Kidney (tissue), 14 donors: Measurements from ENCODE around the gene ITPR2. TPM values are rescaled to one million over a fixed set of nuclear protein-coding genes. Genes with fewer than 3 reads are reported as not detected.
A peak's percentile ranks its signal among the peaks of the same experiment; 100 is the strongest.

Experiments
- DNase-seq, 5 donors: peaks; one replicate each; pipeline ENCODE4 v3.0.0-alpha.2; 2013 to 2020
- FAIRE-seq: peaks from 2 replicates; lab custom pipeline; 2012; peaks lifted over from hg19 to GRCh38; lab: Jason Lieb, UNC
- H3K27ac ChIP-seq, 2 donors: one replicate each; pipeline ENCODE4 v1.7.0; 2013; ENCODE audit warnings: low read depth in 2 of 2, low read length in 2 of 2, inconsistent platforms in 1 of 2
- H3K27me3 ChIP-seq: one replicate; pipeline ENCODE4 v1.7.1; 2013; ENCODE audit warnings: low read length, inconsistent platforms; ENCODE audit not compliant: control insufficient read depth, insufficient read depth
- H3K36me3 ChIP-seq, 3 donors: one replicate each; pipeline versions ENCODE4 v1.7.0 to v1.7.1; 2013; ENCODE audit warnings: low read length in 3 of 3, control low read depth in 1 of 3, inconsistent platforms in 1 of 3; ENCODE audit not compliant: insufficient read depth in 3 of 3, control insufficient read depth in 2 of 3
- H3K4me1 ChIP-seq, 3 donors: one replicate each; pipeline versions ENCODE4 v1.7.0 to v1.7.1; 2013; ENCODE audit warnings: low read length in 3 of 3, inconsistent platforms in 1 of 3, low read depth in 1 of 3; ENCODE audit not compliant: control insufficient read depth in 2 of 3, insufficient read depth in 2 of 3
- H3K4me3 ChIP-seq, 3 donors: one replicate each; pipeline versions ENCODE4 v1.7.0 to v1.8.1; 2013; ENCODE audit warnings: low read length in 3 of 3, control low read depth in 1 of 3, inconsistent platforms in 1 of 3
- H3K9ac ChIP-seq, 3 donors: one replicate each; pipeline versions ENCODE4 v1.7.0 to v1.7.1; 2013; ENCODE audit warnings: low read length in 3 of 3, control low read depth in 1 of 3, inconsistent platforms in 1 of 3
- H3K9me3 ChIP-seq, 3 donors: one replicate each; pipeline versions ENCODE4 v1.7.0 to v1.7.1; 2013; ENCODE audit warnings: low read length in 3 of 3, control low read depth in 1 of 3, inconsistent platforms in 1 of 3; ENCODE audit not compliant: control insufficient read depth in 2 of 3, insufficient read depth in 1 of 3
- CTCF ChIP-seq: IDR thresholded peaks from 3 replicates; pipeline ENCODE4 v1.5.1; 2012; ENCODE audit warnings: mild to moderate bottlenecking, moderate library complexity, borderline replicate concordance; ENCODE audit not compliant: insufficient read depth; ENCODE audit errors: extremely low read depth
- intact Hi-C: fragments of 100-400 bp; cut with DNase I; formaldehyde crosslinking; loops from one replicate; pipeline ENCODE4 v1.11.1; 2022
- polyA plus RNA-seq: library from polyadenylated mRNA; stranded (reverse); fragments of 350-450 nt; fragmentation: Illumina TruSeq; extraction: RNeasy Lipid Tissue Mini Kit (QIAGEN cat#74804); gene quantifications from one replicate; pipeline ENCODE4 v1.2.3, GENCODE V29; 2014; ENCODE audit warnings: low read depth, low replicate concordance; ENCODE audit not compliant: insufficient read depth
- total RNA-seq: library from RNA; stranded (reverse); fragmentation: NEBNext Ultra II Directional; extraction: Animal tissue kit (Norgen Biotek cat#: 25700); gene quantifications from one replicate; pipeline ENCODE4 v1.2.1, GENCODE V29; 2021
- donor health status: control.
- donor health status: control.
- donor health status: control.
- donor health status: control.
- donor health status: control.
- donor health status: DM: yes; HTN: yes; CAD: no.
- donor health status: Normal renal cell carcinoma (clear cell type).

The ITPR2 gene
- total and polyA plus RNA-seq, 2 donors from 2014 or later = 5.7 to 56.9 TPM

- H3K9ac ChIP-seq = no peak overlapping the region
- no peak overlapping the region for H3K27ac ChIP-seq
- intact Hi-C loops = no loop called here
- no peak overlapping the region for H3K4me3 ChIP-seq
- H3K36me3 ChIP-seq = no peaks in the 10 kb centered on the region
- DNase-seq = no peak
- no peak for TF ChIP-seq CTCF
- H3K9me3 ChIP-seq = no peaks in the 10 kb centered on the region
- H3K4me1 ChIP-seq = peaks cover 0 to 9% (median 0%) of the 10 kb centered on the region in 3 donors
- FAIRE-seq = no peak
- no peaks in the 10 kb centered on the region for H3K27me3 ChIP-seq
Measured at GRCh38 chr12:26292596-26292995, 540.4 kb downstream of the ITPR2 start.

DNA sequence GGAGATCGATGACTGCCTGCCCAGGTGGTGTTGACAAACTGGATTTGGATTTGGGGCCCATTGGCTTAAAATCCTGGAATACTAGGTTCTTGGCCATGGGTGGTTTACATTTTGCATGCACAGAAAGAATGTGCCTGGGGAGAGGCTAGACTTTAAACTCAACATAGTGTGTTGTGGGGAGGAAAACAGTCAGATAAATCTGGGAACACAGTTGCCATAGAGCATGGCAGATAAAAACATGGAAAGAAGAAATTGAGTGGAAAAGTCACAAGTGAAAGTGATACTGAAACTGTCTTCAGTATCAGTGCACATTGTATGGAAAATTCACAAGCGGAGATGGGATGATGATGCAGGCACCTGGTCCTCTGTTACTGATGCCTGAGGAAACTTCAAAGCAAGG lies 542.4 kb downstream of the ITPR2 start:
- FAIRE-seq = no peak
- H3K27ac ChIP-seq = no peak overlapping the region
- no peaks in the 10 kb centered on the region for H3K27me3 ChIP-seq
- DNase-seq = no peak
- H3K4me1 ChIP-seq = peaks cover 0 to 14% (median 0%) of the 10 kb centered on the region in 3 donors
- H3K4me3 ChIP-seq = no peak overlapping the region
- TF ChIP-seq CTCF = no peak
- no peak overlapping the region for H3K9ac ChIP-seq
- H3K9me3 ChIP-seq = no peaks in the 10 kb centered on the region
- H3K36me3 ChIP-seq = no peaks in the 10 kb centered on the region
- intact Hi-C loops = no loop called here

GRCh38 chr12:26287671-26288381 lies 545.2 kb downstream of the ITPR2 start:
- Histone ChIP-seq H3K9me3 (no peaks in the 10 kb centered on the region), H3K27ac (peak overlapping the region; percentile 45 to 78), H3K4me3 (no peak overlapping the region), H3K4me1 (peaks cover 0 to 14% (median 0%) of the 10 kb centered on the region in 3 donors), H3K36me3 (no peaks in the 10 kb centered on the region), H3K27me3 (no peaks in the 10 kb centered on the region), H3K9ac (peak overlapping the region in 1 of 3 donors; percentile 1)
- TF ChIP-seq CTCF = no peak
- FAIRE-seq = no peak
- intact Hi-C loops = no loop called here
- peak in 4 of 5 donors; percentile 29 to 94 (median 44) for DNase-seq

Other genes with a start within 250 kb of the ITPR2 start
- gene INTS13, start 104.8 kb upstream of the ITPR2 start, total RNA-seq = 11.6 TPM
- gene INTS13, start 104.8 kb upstream of the ITPR2 start, polyA plus RNA-seq = 17.2 TPM
- gene FGFR1OP2, start 105.3 kb upstream of the ITPR2 start, total RNA-seq = 47.1 TPM
- gene FGFR1OP2, start 105.3 kb upstream of the ITPR2 start, polyA plus RNA-seq = 28.6 TPM
- 63.1 TPM for gene TM7SF3, start 181.2 kb upstream of the ITPR2 start, total RNA-seq
- gene TM7SF3, start 181.2 kb upstream of the ITPR2 start, polyA plus RNA-seq = 70.1 TPM
- gene MED21, start 189.4 kb upstream of the ITPR2 start, total RNA-seq = 57.1 TPM
- 39.5 TPM for gene MED21, start 189.4 kb upstream of the ITPR2 start, polyA plus RNA-seq
- gene C12orf71, start 249.4 kb upstream of the ITPR2 start, total RNA-seq = not detected
- not detected for gene C12orf71, start 249.4 kb upstream of the ITPR2 start, polyA plus RNA-seq